ENCODE results near the gene ZNF407.
"Not testable (repeated sequence)": the region's sequence is repeated elsewhere in the genome, so short reads cannot be mapped to it uniquely, and the experiment has no call there.

Gene ZNF407

GRCh38 chr18:75083131-75083530 is 485.5 kb downstream of the ZNF407 start:
- no peak for ATAC-seq

GRCh38 chr18:75083761-75084160 is 486.1 kb downstream of the ZNF407 start:
- ATAC-seq: no peak

- ATAC-seq: not testable (repeated sequence)
These were observed 488.0 kb downstream of the ZNF407 start for GRCh38 chr18:75085676-75086075.

GRCh38 chr18:75086494-75087034 is 488.9 kb downstream of the ZNF407 start:
- no peak for ATAC-seq

- ATAC-seq: no peak
These were observed 489.7 kb downstream of the ZNF407 start for GRCh38 chr18:75087119-75088020.

GRCh38 chr18:75088021-75088506 is 490.4 kb downstream of the ZNF407 start:
- ATAC-seq: no peak

- ATAC-seq: no peak
These were observed 491.0 kb downstream of the ZNF407 start for GRCh38 chr18:75088622-75089211.

GRCh38 chr18:75089748-75090327 is 492.2 kb downstream of the ZNF407 start:
- no peak for ATAC-seq

- ATAC-seq: no peak
These were observed 492.7 kb downstream of the ZNF407 start for GRCh38 chr18:75090336-75090735.

GRCh38 chr18:75097491-75098225 is 500.0 kb downstream of the ZNF407 start:
- no peak for ATAC-seq

- ATAC-seq: no peak
These were observed 503.4 kb downstream of the ZNF407 start for GRCh38 chr18:75100832-75101630.

- no peak for ATAC-seq
These were observed 504.2 kb downstream of the ZNF407 start for GRCh38 chr18:75101916-75102315.

GRCh38 chr18:75104029-75104428 is 506.4 kb downstream of the ZNF407 start:
- ATAC-seq: not testable (repeated sequence)

- no peak for ATAC-seq
These were observed 506.8 kb downstream of the ZNF407 start for GRCh38 chr18:75104483-75104882.

GRCh38 chr18:75105551-75106254 is 508.0 kb downstream of the ZNF407 start:
- no peak for ATAC-seq

GRCh38 chr18:75106746-75107145 is 509.1 kb downstream of the ZNF407 start:
- ATAC-seq: no peak

GRCh38 chr18:75107196-75107930 is 509.7 kb downstream of the ZNF407 start:
- ATAC-seq: no peak

- no peak for ATAC-seq
These were observed 510.2 kb downstream of the ZNF407 start for GRCh38 chr18:75107931-75108276.

GRCh38 chr18:75108579-75109318 is 511.1 kb downstream of the ZNF407 start:
- no peak for ATAC-seq

GRCh38 chr18:75109319-75109691 is 511.6 kb downstream of the ZNF407 start:
- ATAC-seq: no peak
